ENCODE results near the gene SMARCA1.

Gene SMARCA1

GRCh38 chrX:129488359-129488758 is 34.9 kb downstream of the SMARCA1 start:
- no peak overlapping the region for H3K4me3 ChIP-seq (ENCODE audit: low read length)
- no peak for DNase-seq (ENCODE audit: low read depth, low spot score)

GRCh38 chrX:129480889-129481288 is 42.4 kb downstream of the SMARCA1 start:
- DNase-seq (ENCODE audit: low read depth, low spot score) = no peak
- no peak overlapping the region for H3K4me3 ChIP-seq (ENCODE audit: low read length)

- DNase-seq (ENCODE audit: low read depth, low spot score) = no peak
- H3K4me3 ChIP-seq (ENCODE audit: low read length) = no peak overlapping the region
Observed at GRCh38 chrX:129478516-129478915, 44.8 kb downstream of the SMARCA1 start.

GRCh38 chrX:129472116-129472515 is 51.2 kb downstream of the SMARCA1 start:
- H3K4me3 ChIP-seq (ENCODE audit: low read length) = no peak overlapping the region
- no peak for DNase-seq (ENCODE audit: low read depth, low spot score)

- H3K4me3 ChIP-seq (ENCODE audit: low read length) = no peak overlapping the region
- DNase-seq (ENCODE audit: low read depth, low spot score) = no peak
Observed at GRCh38 chrX:129462707-129463106, 60.6 kb downstream of the SMARCA1 start.

- no peak for DNase-seq (ENCODE audit: low read depth, low spot score)
- H3K4me3 ChIP-seq (ENCODE audit: low read length) = no peak overlapping the region
Observed at GRCh38 chrX:129461801-129462456, 61.4 kb downstream of the SMARCA1 start.

GRCh38 chrX:129452523-129452922 is 70.8 kb downstream of the SMARCA1 start:
- no peak overlapping the region for H3K4me3 ChIP-seq (ENCODE audit: low read length)
- DNase-seq (ENCODE audit: low read depth, low spot score) = no peak

GRCh38 chrX:129450123-129450522 is 73.2 kb downstream of the SMARCA1 start:
- DNase-seq (ENCODE audit: low read depth, low spot score) = no peak
- H3K4me3 ChIP-seq (ENCODE audit: low read length) = no peak overlapping the region

- no peak overlapping the region for H3K4me3 ChIP-seq (ENCODE audit: low read length)
- DNase-seq (ENCODE audit: low read depth, low spot score) = peak; percentile 6
Observed at GRCh38 chrX:129449148-129449547, 74.1 kb downstream of the SMARCA1 start.

GRCh38 chrX:129445436-129445835 is 77.9 kb downstream of the SMARCA1 start:
- no peak for DNase-seq (ENCODE audit: low read depth, low spot score)
- H3K4me3 ChIP-seq (ENCODE audit: low read length) = no peak overlapping the region

- DNase-seq (ENCODE audit: low read depth, low spot score) = no peak
- H3K4me3 ChIP-seq (ENCODE audit: low read length) = no peak overlapping the region
Observed at GRCh38 chrX:129433945-129434344, 89.3 kb downstream of the SMARCA1 start.

- H3K4me3 ChIP-seq (ENCODE audit: low read length) = no peak overlapping the region
- DNase-seq (ENCODE audit: low read depth, low spot score) = no peak
Observed at GRCh38 chrX:129433461-129433860, 89.8 kb downstream of the SMARCA1 start.

GRCh38 chrX:129427267-129427666 is 96.0 kb downstream of the SMARCA1 start:
- no peak for DNase-seq (ENCODE audit: low read depth, low spot score)

GRCh38 chrX:129423191-129423590 is 100.1 kb downstream of the SMARCA1 start:
- H3K4me3 ChIP-seq (ENCODE audit: low read length) = no peak overlapping the region
- DNase-seq (ENCODE audit: low read depth, low spot score) = no peak

More at GRCh38 chrX:129427267-129427666, 96.0 kb downstream of the SMARCA1 start:
- H3K4me3 ChIP-seq (ENCODE audit: low read length) = no peak overlapping the region

- H3K4me3 ChIP-seq (ENCODE audit: low read length) = no peak overlapping the region
- DNase-seq (ENCODE audit: low read depth, low spot score) = no peak
Observed at GRCh38 chrX:129404670-129405008, 118.7 kb downstream of the SMARCA1 start.

GRCh38 chrX:129403974-129404669 is 119.2 kb downstream of the SMARCA1 start:
- no peak overlapping the region for H3K4me3 ChIP-seq (ENCODE audit: low read length)
- no peak for DNase-seq (ENCODE audit: low read depth, low spot score)

Data from Jurkat, Clone E6-1 (cell line).